Measurements from ENCODE around the gene PFDN6. TPM values are rescaled to one million over a fixed set of nuclear protein-coding genes. Genes with fewer than 3 reads are reported as not detected.
A peak's percentile ranks its signal among the peaks of the same experiment; 100 is the strongest.
"Not testable (repeated sequence)": the region's sequence is repeated elsewhere in the genome, so short reads cannot be mapped to it uniquely, and the experiment has no call there.

PFDN6 gene
- total RNA-seq, 1 experiment from 2014 or later: 67.8 TPM

GRCh38 chr6:33262490-33262889, 26.9 kb upstream of the PFDN6 start:
- H3K36me3 ChIP-seq: peaks cover 42% of the 10 kb centered on the region
- not testable (repeated sequence) for H3K27ac ChIP-seq

GRCh38 chr6:33264015-33264414, 25.4 kb upstream of the PFDN6 start:
- H3K27ac ChIP-seq: no peak overlapping the region
- 0 out of 2 replicates have a peak, but pooled peaks cover 5% of the 10 kb centered on the region for H3K4me1 ChIP-seq (replicated peaks)
- no peak overlapping the region for H3K4me3 ChIP-seq
- no peaks in the 10 kb centered on the region for H3K9me3 ChIP-seq (replicated peaks)
- peaks cover 54% of the 10 kb centered on the region for H3K36me3 ChIP-seq
- no peak for DNase-seq (ENCODE audit: low read depth in 1 of 2, low spot score in 2 of 2)
- H3K27me3 ChIP-seq (replicated peaks): no peaks in the 10 kb centered on the region

More at GRCh38 chr6:33262490-33262889, 26.9 kb upstream of the PFDN6 start:
- not testable (repeated sequence) for H3K4me1 ChIP-seq (replicated peaks); H3K4me3 ChIP-seq; DNase-seq (ENCODE audit: low read depth in 1 of 2, low spot score in 2 of 2); H3K27me3 ChIP-seq (replicated peaks); H3K9me3 ChIP-seq (replicated peaks)

- peaks cover 23% of the 10 kb centered on the region for H3K4me1 ChIP-seq (replicated peaks)
- DNase-seq (ENCODE audit: low read depth in 1 of 2, low spot score in 2 of 2): no peak
- peak overlapping the region; percentile 83 for H3K27ac ChIP-seq
- H3K4me3 ChIP-seq: peak overlapping the region; percentile 58
- no peaks in the 10 kb centered on the region for H3K9me3 ChIP-seq (replicated peaks)
- peaks cover 78% of the 10 kb centered on the region for H3K36me3 ChIP-seq
- no peaks in the 10 kb centered on the region for H3K27me3 ChIP-seq (replicated peaks)
These were observed 18.3 kb upstream of the PFDN6 start for GRCh38 chr6:33271117-33271467.

- peak; percentile 96 for DNase-seq (ENCODE audit: low read depth in 1 of 2, low spot score in 2 of 2)
- Histone ChIP-seq H3K27me3 (replicated peaks) (no peaks in the 10 kb centered on the region), H3K36me3 (peaks cover 78% of the 10 kb centered on the region), H3K4me1 (replicated peaks) (peaks cover 23% of the 10 kb centered on the region), H3K4me3 (peak within 1 kb of the TSS; percentile 58), H3K9me3 (replicated peaks) (no peaks in the 10 kb centered on the region), H3K27ac (peak within 1 kb of the TSS; percentile 83)
These were observed 17.7 kb upstream of the PFDN6 start, which contains the start of the genes RPS18 and VPS52 for GRCh38 chr6:33271468-33272274. Gene RPS18 (plus strand): TSS chr6:33272075. CDS start chr6:33272120, 45 bp downstream. Gene VPS52 (minus strand): TSS chr6:33271876. CDS start chr6:33271675, 201 bp downstream.

GRCh38 chr6:33272275-33273128, 16.9 kb upstream of the PFDN6 start:
- DNase-seq (ENCODE audit: low read depth in 1 of 2, low spot score in 2 of 2): no peak
- Histone ChIP-seq H3K27me3 (replicated peaks) (no peaks in the 10 kb centered on the region), H3K27ac (peak overlapping the region; percentile 43), H3K4me1 (replicated peaks) (peaks cover 23% of the 10 kb centered on the region), H3K9me3 (replicated peaks) (no peaks in the 10 kb centered on the region), H3K4me3 (peak overlapping the region; percentile 58), H3K36me3 (peaks cover 78% of the 10 kb centered on the region)

- Histone ChIP-seq H3K27me3 (replicated peaks) (no peaks in the 10 kb centered on the region), H3K27ac (0 out of 2 replicates have a peak overlapping the region, but pooled peaks have one; percentile 43), H3K4me3 (peak overlapping the region; percentile 58), H3K36me3 (peaks cover 78% of the 10 kb centered on the region), H3K4me1 (replicated peaks) (peaks cover 23% of the 10 kb centered on the region), H3K9me3 (replicated peaks) (no peaks in the 10 kb centered on the region)
- no peak for DNase-seq (ENCODE audit: low read depth in 1 of 2, low spot score in 2 of 2)
These were observed 16.1 kb upstream of the PFDN6 start for GRCh38 chr6:33273129-33273923.

GRCh38 chr6:33273924-33274902, 15.2 kb upstream of the PFDN6 start:
- Histone ChIP-seq H3K27me3 (replicated peaks) (no peaks in the 10 kb centered on the region), H3K36me3 (peaks cover 78% of the 10 kb centered on the region), H3K4me3 (no peak overlapping the region), H3K9me3 (replicated peaks) (no peaks in the 10 kb centered on the region), H3K4me1 (replicated peaks) (peaks cover 23% of the 10 kb centered on the region), H3K27ac (no peak overlapping the region)
- DNase-seq (ENCODE audit: low read depth in 1 of 2, low spot score in 2 of 2): no peak

GRCh38 chr6:33275795-33276580, 13.4 kb upstream of the PFDN6 start:
- peaks cover 21% of the 10 kb centered on the region for H3K4me1 ChIP-seq (replicated peaks)
- not testable (repeated sequence) for H3K27ac ChIP-seq; H3K4me3 ChIP-seq; H3K27me3 ChIP-seq (replicated peaks); H3K9me3 ChIP-seq (replicated peaks); DNase-seq (ENCODE audit: low read depth in 1 of 2, low spot score in 2 of 2)
- H3K36me3 ChIP-seq: peaks cover 92% of the 10 kb centered on the region

- Histone ChIP-seq H3K4me1 (replicated peaks) (peaks cover 20% of the 10 kb centered on the region), H3K27me3 (replicated peaks) (no peaks in the 10 kb centered on the region), H3K36me3 (peaks cover 94% of the 10 kb centered on the region), H3K9me3 (replicated peaks) (no peaks in the 10 kb centered on the region), H3K27ac (no peak overlapping the region), H3K4me3 (no peak overlapping the region)
- no peak for DNase-seq (ENCODE audit: low read depth in 1 of 2, low spot score in 2 of 2)
These were observed 12.9 kb upstream of the PFDN6 start for GRCh38 chr6:33276581-33276863.

- peaks cover 99% of the 10 kb centered on the region for H3K36me3 ChIP-seq
- peaks cover 20% of the 10 kb centered on the region for H3K4me1 ChIP-seq (replicated peaks)
- H3K9me3 ChIP-seq (replicated peaks): no peaks in the 10 kb centered on the region
- H3K27me3 ChIP-seq (replicated peaks): no peaks in the 10 kb centered on the region
- DNase-seq (ENCODE audit: low read depth in 1 of 2, low spot score in 2 of 2): no peak
- no peak within 1 kb of the TSS for H3K27ac ChIP-seq
- H3K4me3 ChIP-seq: no peak within 1 kb of the TSS
These were observed 12.3 kb upstream of the PFDN6 start, which contains the start of gene B3GALT4 for GRCh38 chr6:33276864-33277662. Gene B3GALT4 (plus strand): TSS chr6:33277123. CDS start chr6:33277420, 297 bp downstream.

GRCh38 chr6:33277663-33278391, 11.6 kb upstream of the PFDN6 start:
- Histone ChIP-seq H3K4me3 (no peak overlapping the region), H3K27ac (no peak overlapping the region), H3K4me1 (replicated peaks) (peaks cover 17% of the 10 kb centered on the region), H3K27me3 (replicated peaks) (no peaks in the 10 kb centered on the region), H3K36me3 (peaks cover 99% of the 10 kb centered on the region), H3K9me3 (replicated peaks) (no peaks in the 10 kb centered on the region)
- DNase-seq (ENCODE audit: low read depth in 1 of 2, low spot score in 2 of 2): no peak

Measured in SJSA1 (cell line).